K562 (cell line): ENCODE results near the gene CDCP1. TPM values are rescaled to one million over a fixed set of nuclear protein-coding genes. Genes with fewer than 3 reads are reported as not detected.
A peak's percentile ranks its signal among the peaks of the same experiment; 100 is the strongest.

ENCODE experiments used
- E2F4 ChIP-seq: sonication (generic); formaldehyde crosslinking; IDR thresholded peaks from 2 replicates; pipeline ENCODE4 v1.8.0; 2022; ENCODE audit warnings: mild to moderate bottlenecking, low read depth, missing genetic modification reagents
- PYGO2 ChIP-seq: fragments of 450-650 bp; IDR thresholded peaks from 2 replicates; pipeline ENCODE4 v1.6.1; 2016; ENCODE audit warnings: mild to moderate bottlenecking, missing genetic modification characterization, moderate library complexity, missing compliant biosample characterization
- U2AF1 ChIP-seq: fragments of 200-400 bp; formaldehyde crosslinking; optimal IDR thresholded peaks from 2 replicates; pipeline ENCODE3; 2017; ENCODE audit warnings: mild to moderate bottlenecking, low read depth, low read length, moderate library complexity
- ZFP1 ChIP-seq: fragments of 450-650 bp; formaldehyde crosslinking; IDR thresholded peaks from 2 replicates; pipeline ENCODE4 v1.4.0; 2020; ENCODE audit warnings: mild to moderate bottlenecking, mixed read lengths
- ZNF263 ChIP-seq: sonication (generic); formaldehyde crosslinking; IDR thresholded peaks from 2 replicates; pipeline ENCODE4 v1.8.0; 2022; ENCODE audit warnings: mild to moderate bottlenecking, missing genetic modification reagents, borderline replicate concordance
- ZNF318 ChIP-seq, 2 experiments: fragments of 450-650 bp; IDR thresholded peaks; 2 replicates each; pipeline ENCODE4 v1.6.1; 2016; ENCODE audit warnings: mild to moderate bottlenecking in 2 of 2, borderline replicate concordance in 1 of 2, low read depth in 1 of 2, moderate library complexity in 1 of 2
- ZNF41 ChIP-seq: fragments of 250-450 bp; sonication (Bioruptor Pico); conservative IDR thresholded peaks from 2 replicates; pipeline ENCODE4 v1.4.0; 2020; ENCODE audit warnings: mild to moderate bottlenecking
- polyA plus RNA-seq, 8 experiments: library from polyadenylated mRNA; depleted of rRNA in 4 of 8; stranded (reverse) in 5 of 8; unstranded in 3 of 8; fragments of >200 nt; fragmentation: Nextera tagmentation in 2 of 8; fragmentation: Illumina TruSeq in 1 of 8; extraction: Ambion mirVana in 2 of 8; extraction: Trizol in 1 of 8; gene quantifications; 2 replicates each; pipeline versions ENCODE4 v1.2.1 to v1.2.3, GENCODE V29; 2011 to 2014; ENCODE audit warnings: inconsistent platforms in 1 of 8, missing spikeins in 1 of 8
- total RNA-seq, 7 experiments: library from RNA; depleted of rRNA in 6 of 7; stranded (reverse); fragments of >200 nt in 6 of 7; fragmentation: Illumina TruSeq in 2 of 7; extraction: Trizol in 2 of 7; gene quantifications; 2 replicates each; pipeline versions ENCODE4 v1.2.1 to v1.2.3, GENCODE V29; 2011 to 2021; ENCODE audit warnings: low replicate concordance in 1 of 7
- TF ChIP-seq, protein P1 (sequence below): fragments of 250-450 bp; sonication (Bioruptor Pico); IDR thresholded peaks from 2 replicates; pipeline ENCODE4 v1.4.0; 2020

The CDCP1 gene
- total and polyA plus RNA-seq, 9 of the 15 experiments (the other 6 are each of a cell fraction or from before 2014, with no cell fraction given), result 3.9 to 16.4 (median 5.2) TPM

DNA sequence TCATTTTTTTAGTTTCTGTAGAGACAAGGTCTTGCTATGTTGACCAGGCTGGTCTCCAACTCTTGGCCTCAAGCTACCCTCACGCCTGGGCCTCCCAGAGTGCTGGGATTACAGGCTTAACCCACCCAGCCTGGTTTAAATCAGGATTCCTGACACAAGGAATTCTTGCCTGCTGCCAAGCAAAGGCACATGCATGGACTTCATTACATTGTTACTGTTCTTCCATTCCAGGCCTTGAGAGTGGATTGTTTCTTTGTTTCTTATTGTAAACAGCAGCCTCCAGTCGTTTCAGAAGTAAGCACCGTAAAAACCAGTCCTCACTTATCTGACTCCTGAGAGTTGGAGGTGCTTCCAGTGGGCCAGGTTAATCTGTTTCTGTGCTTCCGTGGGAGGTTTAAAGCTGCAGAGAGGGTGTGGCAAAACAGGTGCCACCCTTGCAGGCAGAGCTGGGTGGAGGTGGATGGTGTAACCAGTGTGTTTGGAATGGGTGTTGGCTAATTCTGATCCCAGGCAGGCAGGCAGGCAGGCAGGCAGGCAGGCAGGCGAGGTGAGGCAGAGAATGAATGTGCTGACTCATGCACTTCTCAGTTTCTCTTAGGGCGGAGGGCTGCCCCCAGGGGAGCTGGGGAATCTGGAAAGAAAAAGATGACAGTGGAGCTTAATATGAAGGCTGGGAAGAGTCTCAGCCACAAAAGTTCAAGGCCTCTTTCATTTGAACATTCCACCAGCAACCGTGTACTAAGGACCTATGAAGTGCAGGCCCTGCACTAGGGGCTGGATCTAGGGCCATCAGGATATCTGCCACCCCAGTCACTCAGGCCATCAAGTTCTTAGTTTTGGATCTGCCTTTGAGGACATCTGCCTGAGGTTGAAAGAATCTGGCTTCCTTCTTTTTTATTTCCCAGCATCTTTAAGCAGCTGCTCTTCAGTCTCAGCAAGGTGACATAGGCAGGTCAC is 37.0 kb upstream of the CDCP1 start (continued):
- TF ChIP-seq PYGO2 (tag) (no peak), E2F4 (CRISPR knock-in tag) (no peak), ZNF318 (IDR thresholded peaks at IDR 0.05; ENCODE audit: borderline replicate concordance in 1 of 2, low read depth in 1 of 2) (no peak), U2AF1 (no peak), ZNF41 (no peak), ZFP1 (no peak), ZNF263 (CRISPR knock-in tag) (peak; percentile 41; the same call in 1 of the 2 replicates)
- TF ChIP-seq, protein P1, sequence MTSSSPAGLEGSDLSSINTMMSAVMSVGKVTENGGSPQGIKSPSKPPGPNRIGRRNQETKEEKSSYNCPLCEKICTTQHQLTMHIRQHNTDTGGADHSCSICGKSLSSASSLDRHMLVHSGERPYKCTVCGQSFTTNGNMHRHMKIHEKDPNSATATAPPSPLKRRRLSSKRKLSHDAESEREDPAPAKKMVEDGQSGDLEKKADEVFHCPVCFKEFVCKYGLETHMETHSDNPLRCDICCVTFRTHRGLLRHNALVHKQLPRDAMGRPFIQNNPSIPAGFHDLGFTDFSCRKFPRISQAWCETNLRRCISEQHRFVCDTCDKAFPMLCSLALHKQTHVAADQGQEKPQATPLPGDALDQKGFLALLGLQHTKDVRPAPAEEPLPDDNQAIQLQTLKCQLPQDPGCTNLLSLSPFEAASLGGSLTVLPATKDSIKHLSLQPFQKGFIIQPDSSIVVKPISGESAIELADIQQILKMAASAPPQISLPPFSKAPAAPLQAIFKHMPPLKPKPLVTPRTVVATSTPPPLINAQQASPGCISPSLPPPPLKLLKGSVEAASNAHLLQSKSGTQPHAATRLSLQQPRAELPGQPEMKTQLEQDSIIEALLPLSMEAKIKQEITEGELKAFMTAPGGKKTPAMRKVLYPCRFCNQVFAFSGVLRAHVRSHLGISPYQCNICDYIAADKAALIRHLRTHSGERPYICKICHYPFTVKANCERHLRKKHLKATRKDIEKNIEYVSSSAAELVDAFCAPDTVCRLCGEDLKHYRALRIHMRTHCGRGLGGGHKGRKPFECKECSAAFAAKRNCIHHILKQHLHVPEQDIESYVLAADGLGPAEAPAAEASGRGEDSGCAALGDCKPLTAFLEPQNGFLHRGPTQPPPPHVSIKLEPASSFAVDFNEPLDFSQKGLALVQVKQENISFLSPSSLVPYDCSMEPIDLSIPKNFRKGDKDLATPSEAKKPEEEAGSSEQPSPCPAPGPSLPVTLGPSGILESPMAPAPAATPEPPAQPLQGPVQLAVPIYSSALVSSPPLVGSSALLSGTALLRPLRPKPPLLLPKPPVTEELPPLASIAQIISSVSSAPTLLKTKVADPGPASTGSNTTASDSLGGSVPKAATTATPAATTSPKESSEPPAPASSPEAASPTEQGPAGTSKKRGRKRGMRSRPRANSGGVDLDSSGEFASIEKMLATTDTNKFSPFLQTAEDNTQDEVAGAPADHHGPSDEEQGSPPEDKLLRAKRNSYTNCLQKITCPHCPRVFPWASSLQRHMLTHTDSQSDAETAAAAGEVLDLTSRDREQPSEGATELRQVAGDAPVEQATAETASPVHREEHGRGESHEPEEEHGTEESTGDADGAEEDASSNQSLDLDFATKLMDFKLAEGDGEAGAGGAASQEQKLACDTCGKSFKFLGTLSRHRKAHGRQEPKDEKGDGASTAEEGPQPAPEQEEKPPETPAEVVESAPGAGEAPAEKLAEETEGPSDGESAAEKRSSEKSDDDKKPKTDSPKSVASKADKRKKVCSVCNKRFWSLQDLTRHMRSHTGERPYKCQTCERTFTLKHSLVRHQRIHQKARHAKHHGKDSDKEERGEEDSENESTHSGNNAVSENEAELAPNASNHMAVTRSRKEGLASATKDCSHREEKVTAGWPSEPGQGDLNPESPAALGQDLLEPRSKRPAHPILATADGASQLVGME (CRISPR knock-in tag), result no peak
